A549 (cell line): ENCODE data around the gene SLC26A4. TPM values are rescaled to one million over a fixed set of nuclear protein-coding genes. Genes with fewer than 3 reads are reported as not detected.

Experiments
- ATAC-seq, 2 experiments: fragments of 200-7000 bp in 1 of 2; fragments of >200 bp in 1 of 2; cut with Nextera tagmentation in 1 of 2; cut with Tn5 transposase in 1 of 2; 3 replicates each; pipeline versions ENCODE4 v1.8.0 to v1.9.1; 2018 to 2020; ENCODE audit warnings: mild to moderate bottlenecking in 1 of 2, moderate library complexity in 1 of 2
- CTCF ChIA-PET: fragments of 300-600 bp; sonication (Branson Sonifier 250); formaldehyde crosslinking; extraction: SDS; loops from one replicate; lab custom pipeline; 2021; ENCODE audit warnings: antibody characterized with exemption, inconsistent platforms; lab: Yijun Ruan, JAX
- POLR2A ChIA-PET: fragments of 350-600 bp; formaldehyde crosslinking; extraction: SDS; loops from one replicate; lab custom pipeline; 2021; ENCODE audit warnings: antibody characterized with exemption, inconsistent platforms; lab: Yijun Ruan, JAX
- DNase-seq, 2 experiments: peaks; one replicate each; pipeline versions ENCODE4 v3.0.0 to v3.0.0-alpha.2; 2011 to 2016; ENCODE audit warnings: low read depth in 1 of 2, low spot score in 1 of 2
- FAIRE-seq: peaks from 2 replicates; lab custom pipeline; 2011; peaks lifted over from hg19 to GRCh38; lab: Jason Lieb, UNC
- H3K27ac ChIP-seq, 2 experiments: fragments of >200 bp; sonication (Bioruptor Twin); formaldehyde crosslinking; 3 replicates each; pipeline ENCODE4 v1.5.1; 2016 to 2017
- H3K4me1 ChIP-seq: fragments of >200 bp; sonication (Bioruptor Twin); formaldehyde crosslinking; 3 replicates; pipeline ENCODE4 v1.6.1; 2016
- H3K4me2 ChIP-seq: fragments of >200 bp; sonication (Bioruptor Twin); formaldehyde crosslinking; 3 replicates; pipeline ENCODE4 v1.6.1; 2016
- H3K4me3 ChIP-seq: fragments of >200 bp; sonication (Bioruptor Twin); formaldehyde crosslinking; 3 replicates; pipeline ENCODE4 v1.5.1; 2016
- H3K9me3 ChIP-seq: fragments of >200 bp; sonication (Bioruptor Twin); formaldehyde crosslinking; 3 replicates; pipeline ENCODE4 v1.6.1; 2016
- CBX8 ChIP-seq: fragments of 200-600 bp; sonication (generic); IDR thresholded peaks from 2 replicates; pipeline ENCODE4 v1.6.1; 2016
- CTCF ChIP-seq: fragments of >200 bp; sonication (Bioruptor Twin); formaldehyde crosslinking; IDR thresholded peaks from 3 replicates; pipeline ENCODE4 v1.5.1; 2016
- ESRRA ChIP-seq: fragments of 150-350 bp; IDR thresholded peaks from 2 replicates; pipeline ENCODE4 v1.6.1; 2014; ENCODE audit warnings: mild to moderate bottlenecking, low read length, borderline replicate concordance
- FOSB ChIP-seq: fragments of 250-450 bp; sonication (Bioruptor Pico); IDR thresholded peaks from 2 replicates; pipeline ENCODE4 v1.5.0; 2020; ENCODE audit warnings: mild to moderate bottlenecking, moderate library complexity
- FOSL2 ChIP-seq, 2 experiments: fragments of 450-650 bp in 1 of 2; fragments of >200 bp in 1 of 2; sonication (Bioruptor Twin) in 1 of 2; formaldehyde crosslinking; IDR thresholded peaks; 2 replicates each; pipeline versions ENCODE4 v1.5.0 to v1.6.1; 2016 to 2020; ENCODE audit warnings: mild to moderate bottlenecking in 1 of 2, moderate library complexity in 1 of 2
- HOXA7 ChIP-seq: fragments of 250-450 bp; sonication (Bioruptor Pico); IDR thresholded peaks from 2 replicates; pipeline ENCODE4 v1.5.0; 2020; ENCODE audit warnings: mild to moderate bottlenecking, moderate library complexity
- HOXB13 ChIP-seq: fragments of 250-450 bp; sonication (Bioruptor Pico); IDR thresholded peaks from 2 replicates; pipeline ENCODE4 v1.5.0; 2020; ENCODE audit warnings: low read depth, mild to moderate bottlenecking, moderate library complexity
- JUN ChIP-seq, 2 experiments: fragments of >200 bp; sonication (Bioruptor Twin); formaldehyde crosslinking; IDR thresholded peaks; 2 replicates in 1 of 2; 3 replicates in 1 of 2; pipeline ENCODE4 v1.6.1; 2016 to 2017
- JUNB ChIP-seq: fragments of >200 bp; sonication (Bioruptor Twin); formaldehyde crosslinking; IDR thresholded peaks from 2 replicates; pipeline ENCODE4 v1.6.1; 2016
- MYC ChIP-seq: IDR thresholded peaks from 2 replicates; pipeline ENCODE4 v1.6.1; 2012; ENCODE audit warnings: mild to moderate bottlenecking, inconsistent platforms, low read length, improper control_type of control experiment, borderline replicate concordance
- NFE2L2 ChIP-seq: fragments of 150-350 bp; conservative IDR thresholded peaks from 2 replicates; pipeline ENCODE4 v1.6.1; 2014; ENCODE audit warnings: low read length
- NPAS2 ChIP-seq: fragments of 250-450 bp; sonication (Bioruptor Pico); IDR thresholded peaks from 2 replicates; pipeline ENCODE4 v1.8.0; 2022; ENCODE audit warnings: mild to moderate bottlenecking, moderate library complexity, borderline replicate concordance
- PBX3 ChIP-seq: IDR thresholded peaks from 2 replicates; pipeline ENCODE4 v1.6.1; 2012
- POLR2A ChIP-seq: IDR thresholded peaks from 2 replicates; pipeline ENCODE4 v1.6.1; 2012; ENCODE audit warnings: mild to moderate bottlenecking, low read length
- RAD21 ChIP-seq, 2 experiments: fragments of >200 bp in 1 of 2; sonication (Bioruptor Twin) in 1 of 2; formaldehyde crosslinking in 1 of 2; IDR thresholded peaks in 1 of 2; conservative IDR thresholded peaks in 1 of 2; 2 replicates in 1 of 2; 3 replicates in 1 of 2; pipeline ENCODE4 v1.6.1; 2012 to 2018; ENCODE audit warnings: inconsistent platforms in 1 of 2
- RCOR1 ChIP-seq: fragments of 150-350 bp; IDR thresholded peaks from 2 replicates; pipeline ENCODE4 v1.6.1; 2014; ENCODE audit warnings: antibody characterized with exemption, low read length, low read depth
- RFX5 ChIP-seq: fragments of 450-650 bp; IDR thresholded peaks from 2 replicates; pipeline ENCODE4 v1.7.1; 2014; ENCODE audit warnings: antibody characterized with exemption, mild to moderate bottlenecking, moderate library complexity
- SMC3 ChIP-seq: fragments of >200 bp; sonication (Bioruptor Twin); formaldehyde crosslinking; IDR thresholded peaks from 3 replicates; pipeline ENCODE4 v1.6.1; 2018; ENCODE audit warnings: inconsistent platforms
- SREBF2 ChIP-seq: fragments of 450-650 bp; IDR thresholded peaks from 2 replicates; pipeline ENCODE4 v1.6.1; 2014; ENCODE audit warnings: mild to moderate bottlenecking, moderate library complexity
- ZC3H11A ChIP-seq: fragments of 450-650 bp; IDR thresholded peaks from 2 replicates; pipeline ENCODE4 v1.6.1; 2014; ENCODE audit warnings: antibody characterized with exemption, mild to moderate bottlenecking
- ZNF302 ChIP-seq: fragments of 250-450 bp; sonication (Bioruptor Pico); IDR thresholded peaks from 2 replicates; pipeline ENCODE4 v1.9.0; 2021; ENCODE audit warnings: inconsistent platforms, mild to moderate bottlenecking, moderate library complexity
- WGBS: methylation state at CpG from one replicate; pipeline ENCODE4 v1.1.6; 2017; ENCODE audit errors: missing lambda C conversion rate; 5-methylcytosine and 5-hydroxymethylcytosine counted together
- polyA plus RNA-seq, 4 experiments: library from polyadenylated mRNA; depleted of rRNA in 3 of 4; stranded (reverse); fragments of >200 nt; fragmentation: RNase III in 1 of 4; extraction: RNeasy Plus Mini Kit Qiagen cat#74134 plus additional on column Dnase treatment in 1 of 4; gene quantifications; 2 replicates in 3 of 4; 3 replicates in 1 of 4; pipeline ENCODE4 v1.2.3, GENCODE V29; 2011 to 2017
- TF ChIP-seq, protein P1 (sequence below): IDR thresholded peaks from 2 replicates; pipeline ENCODE4 v1.6.1; 2012

The SLC26A4 gene
- polyA plus RNA-seq, 2 of the 4 experiments (the other 2 are of a cell fraction) = 0.21 to 0.43 TPM

DNA sequence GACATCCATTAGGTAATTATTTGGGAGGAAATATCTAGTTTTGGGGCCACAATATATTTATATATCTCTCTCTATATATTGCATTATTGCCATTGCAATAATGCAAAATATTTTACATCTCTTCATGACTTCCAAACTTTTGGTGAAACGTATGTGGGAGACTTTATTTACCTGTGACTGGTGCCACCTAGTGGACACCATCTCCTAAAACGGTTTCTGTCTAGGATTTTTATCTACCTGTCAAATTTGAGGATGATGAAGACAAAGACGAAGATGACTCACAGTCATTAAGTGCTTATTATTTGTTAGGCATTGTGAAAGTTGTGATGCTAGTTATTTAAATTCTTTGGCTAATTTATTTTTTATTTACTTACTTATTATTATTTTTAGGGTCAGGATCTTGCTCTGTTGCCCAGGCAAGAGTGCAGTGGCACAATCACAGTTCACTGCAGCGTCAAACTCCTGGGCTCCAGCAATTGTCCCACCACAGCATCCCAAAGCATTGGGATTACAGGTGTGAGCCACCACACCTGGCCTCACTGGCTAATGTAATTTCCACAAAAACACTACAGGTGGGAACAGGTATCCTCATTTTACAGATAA, 64.6 kb downstream of the SLC26A4 start:
- Histone ChIP-seq H3K4me2 (no peak overlapping the region), H3K4me1 (no peaks in the 10 kb centered on the region), H3K4me3 (no peak overlapping the region), H3K27ac (no peak overlapping the region), H3K9me3 (no peaks in the 10 kb centered on the region)
- WGBS = 15% methylated on average over 4 of the region's 4 CpGs
- ChIA-PET CTCF (interaction anchor here (0.7 to 7.0 kb wide), 18 partner anchors 10 to 526 kb away, joined by 3 to 80 read pairs (median 4); partner anchors contain the start of gene CBLL1), POLR2A (no interaction called here)
- ATAC-seq (peak in 1 of 2 experiments; percentile 67; a peak in 2 of 6 replicates), FAIRE-seq (peak; percentile 96), DNase-seq (peak; percentile 60 to 61)
- TF ChIP-seq RAD21 (conservative IDR thresholded peaks at IDR 0.05 in 1 of 2, IDR thresholded peaks at IDR 0.05 in 1 of 2) (peak; percentile 73 to 78), FOSL2 (IDR thresholded peaks at IDR 0.05) (no peak), FOSL2 (CRISPR knock-in tag; IDR thresholded peaks at IDR 0.05) (peak; percentile 55; the same call in 1 of the 2 replicates), JUN (IDR thresholded peaks at IDR 0.05) (no peak), FOSB (CRISPR knock-in tag) (no peak), SMC3 (peak; percentile 80), CTCF (peak; percentile 91), NPAS2 (CRISPR knock-in tag) (no peak)

DNA sequence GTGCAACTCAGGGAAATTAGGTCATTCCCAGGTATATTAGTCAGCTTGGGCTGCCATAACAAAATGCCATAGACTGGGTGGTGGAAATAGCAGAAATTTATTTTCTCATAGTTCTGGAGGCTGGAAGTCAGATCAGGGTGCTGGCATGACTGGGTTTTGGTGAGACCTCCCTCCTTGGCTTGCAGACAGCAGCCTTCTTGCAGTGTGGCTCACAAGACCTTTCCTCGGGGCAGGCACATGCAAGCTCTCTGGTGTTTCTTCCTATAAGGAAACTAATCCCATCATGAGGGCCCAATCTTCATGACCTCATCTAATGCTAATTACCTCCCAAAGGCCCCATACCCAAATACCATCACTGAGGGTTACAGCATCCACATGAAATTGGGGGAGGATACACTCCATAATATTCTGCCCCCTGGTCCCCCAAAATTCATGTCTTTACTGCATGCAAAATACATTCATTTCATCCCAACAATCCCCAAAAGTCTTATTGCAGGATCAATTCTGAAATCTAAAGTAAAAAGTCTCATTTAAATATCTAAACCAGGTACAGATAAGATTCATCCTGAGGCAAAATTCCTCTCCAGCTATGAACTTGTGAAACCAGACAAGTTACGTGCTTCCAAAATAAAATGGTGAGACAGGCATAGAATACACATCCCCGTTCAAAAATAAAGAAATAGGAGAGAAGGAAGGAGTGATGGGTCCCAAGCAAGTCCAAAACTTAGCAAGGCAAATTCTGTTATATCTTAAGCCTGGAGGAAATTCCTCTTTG, 65.9 kb downstream of the SLC26A4 start:
- WGBS = 32% methylated on average over 3 of the region's 3 CpGs
- POLR2A ChIA-PET = no interaction called here
- no peak overlapping the region for H3K4me3 ChIP-seq
- no peaks in the 10 kb centered on the region for H3K4me1 ChIP-seq
- FAIRE-seq (no peak), ATAC-seq (peak in 1 of 2 experiments; percentile 23; a peak in 2 of 6 replicates), DNase-seq (no peak)
- CTCF ChIA-PET = interaction anchor here (0.6 to 7.0 kb wide), 17 partner anchors 14 to 1324 kb away, joined by 3 to 80 read pairs (median 3); partner anchors contain the start of gene CBLL1
- no peaks in the 10 kb centered on the region for H3K9me3 ChIP-seq
- TF ChIP-seq, protein P1, sequence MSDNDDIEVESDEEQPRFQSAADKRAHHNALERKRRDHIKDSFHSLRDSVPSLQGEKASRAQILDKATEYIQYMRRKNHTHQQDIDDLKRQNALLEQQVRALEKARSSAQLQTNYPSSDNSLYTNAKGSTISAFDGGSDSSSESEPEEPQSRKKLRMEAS = no peak
- no peak for TF ChIP-seq FOSL2 (IDR thresholded peaks at IDR 0.05)
- TF ChIP-seq FOSL2 (CRISPR knock-in tag; IDR thresholded peaks at IDR 0.05) = no peak
- TF ChIP-seq RFX5 = no peak
- no peak for TF ChIP-seq ZC3H11A
- TF ChIP-seq CBX8 = no peak
- no peak for TF ChIP-seq POLR2A
- no peak for TF ChIP-seq HOXB13 (CRISPR knock-in tag)
- no peak for TF ChIP-seq HOXA7 (CRISPR knock-in tag)
- no peak for TF ChIP-seq JUN (IDR thresholded peaks at IDR 0.05)
- no peak for TF ChIP-seq CTCF
- no peak for TF ChIP-seq ZNF302 (CRISPR knock-in tag)
- no peak for TF ChIP-seq PBX3
- no peak for TF ChIP-seq NPAS2 (CRISPR knock-in tag)
- no peak for TF ChIP-seq MYC
- TF ChIP-seq ESRRA = no peak
- no peak for TF ChIP-seq NFE2L2
- TF ChIP-seq RCOR1 = no peak
- no peak for TF ChIP-seq SREBF2
- TF ChIP-seq RAD21 (conservative IDR thresholded peaks at IDR 0.05 in 1 of 2, IDR thresholded peaks at IDR 0.05 in 1 of 2) = no peak
- TF ChIP-seq JUNB = no peak
- H3K4me2 ChIP-seq = no peak overlapping the region
- H3K27ac ChIP-seq = no peak overlapping the region
